Activated naive CD8-positive, alpha-beta T cell treated with anti-CD3 and anti-CD28 coated beads, Interleukin-2, amount 50 U/mL, for 16 hours (primary cell): Measurements from ENCODE around the gene DSC2.
"Not testable (repeated sequence)": the region's sequence is repeated elsewhere in the genome, so short reads cannot be mapped to it uniquely, and the experiment has no call there.

Experiments used
- DNase-seq: peaks from one replicate; pipeline ENCODE4 v3.0.0-alpha.2; 2020; ENCODE audit warnings: low read depth, low spot score

Gene DSC2

GRCh38 chr18:31102025-31102684, at the start of gene DSC2:
Gene DSC2 (minus strand): TSS chr18:31102421. CDS start chr18:31101971, 450 bp downstream.
- no peak for DNase-seq

DNA sequence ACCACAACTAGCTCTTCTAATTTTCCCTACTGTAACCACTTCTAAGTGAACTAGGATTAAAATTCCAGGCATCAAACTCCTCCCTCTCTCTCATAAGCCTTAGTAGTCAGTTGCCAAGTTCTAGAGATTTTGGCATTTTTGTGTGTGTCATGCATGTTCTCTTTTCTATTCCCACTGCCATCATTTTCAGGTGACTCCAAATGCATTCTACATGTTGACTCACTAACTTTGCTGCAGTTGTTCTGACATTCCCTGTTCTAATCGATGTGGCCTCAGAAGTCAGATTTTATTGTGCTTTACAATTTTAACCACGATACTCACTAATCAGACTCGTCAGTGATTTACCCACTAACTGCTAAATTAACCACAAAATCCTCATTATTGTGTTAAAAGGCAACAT, 47.1 kb upstream of the DSC2 start:
- DNase-seq, result no peak

- DNase-seq, result no peak
Measured at GRCh38 chr18:31148600-31148999, 46.4 kb upstream of the DSC2 start.

DNA sequence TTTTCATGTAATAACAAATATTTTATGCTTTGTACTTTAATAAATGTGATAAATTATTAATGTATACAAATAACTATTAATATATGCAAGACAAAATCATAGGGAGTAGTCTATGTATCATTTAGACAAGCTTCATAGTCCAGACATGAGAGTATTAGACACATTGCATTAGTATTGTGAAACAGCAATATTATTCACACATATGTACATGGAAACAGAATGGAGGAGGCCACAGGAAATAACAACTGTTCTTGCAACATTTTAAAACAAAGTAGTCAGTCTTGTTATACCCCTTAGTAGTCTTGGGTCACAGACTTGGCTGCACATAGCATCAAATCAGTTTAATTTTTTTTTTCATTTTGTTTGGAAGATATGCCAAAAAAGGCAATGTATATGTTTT, 44.6 kb upstream of the DSC2 start:
- DNase-seq, result no peak

DNA sequence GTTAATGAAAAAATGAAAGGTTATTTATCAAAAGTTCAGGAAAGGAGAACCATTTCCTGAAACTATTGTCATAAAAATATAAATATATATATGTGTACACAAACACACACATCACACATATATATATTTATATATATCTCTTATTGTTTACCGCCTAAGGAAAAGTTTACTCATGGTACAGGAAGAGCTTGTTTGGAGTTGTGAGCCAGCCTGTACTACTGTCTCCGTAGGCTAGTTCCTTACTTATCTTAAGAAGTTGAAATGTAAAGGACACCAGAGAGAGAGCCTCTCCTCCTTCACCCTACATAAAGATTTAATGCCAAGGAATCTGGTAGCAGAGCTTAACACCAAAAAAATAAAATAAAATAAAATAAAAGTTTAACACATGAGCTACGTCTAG, 40.8 kb upstream of the DSC2 start:
- DNase-seq, result no peak

DNA sequence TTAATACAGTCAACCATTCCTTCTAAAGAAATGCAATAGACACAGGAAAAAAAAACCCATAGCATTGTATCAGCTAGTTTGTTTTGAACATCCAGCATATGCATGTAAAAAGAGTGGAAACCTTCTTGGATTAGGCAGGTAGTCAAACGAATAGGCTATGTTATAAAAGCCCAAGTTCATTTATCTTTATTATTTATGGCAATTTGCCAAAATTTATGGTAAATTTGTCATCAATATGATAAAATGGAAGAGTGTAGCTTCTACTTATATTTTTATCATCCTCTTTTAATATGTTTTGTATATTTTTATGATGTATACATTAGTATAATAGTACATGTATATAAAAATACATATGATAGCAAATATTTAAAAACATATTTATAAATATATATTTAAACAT, 36.5 kb upstream of the DSC2 start:
- DNase-seq, result no peak

DNA sequence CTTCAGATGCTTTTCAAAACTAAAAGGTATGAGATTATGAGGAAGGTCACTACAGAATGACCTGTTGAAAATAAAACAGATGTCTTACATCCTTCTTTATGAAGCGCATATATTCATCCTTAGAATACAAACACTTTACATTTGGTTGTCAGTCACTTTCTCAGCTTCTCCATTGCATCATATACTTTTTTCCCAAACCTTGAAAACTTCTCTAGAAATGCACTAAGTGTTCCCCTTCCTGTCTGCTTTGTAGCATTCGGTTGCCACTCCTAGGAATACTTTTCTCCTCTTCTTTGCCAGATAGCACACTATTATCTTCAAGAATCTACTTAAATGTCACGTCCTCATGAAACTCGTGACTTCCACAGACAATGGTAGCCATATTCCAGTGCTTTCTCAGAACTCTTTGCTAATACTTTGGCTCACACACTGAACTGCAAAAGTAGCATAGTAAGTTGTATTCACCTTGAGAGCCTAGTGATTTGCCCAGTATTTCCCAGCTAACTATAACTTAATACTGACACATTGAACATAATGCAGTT, 32.8 kb upstream of the DSC2 start:
- no peak for DNase-seq

DNA sequence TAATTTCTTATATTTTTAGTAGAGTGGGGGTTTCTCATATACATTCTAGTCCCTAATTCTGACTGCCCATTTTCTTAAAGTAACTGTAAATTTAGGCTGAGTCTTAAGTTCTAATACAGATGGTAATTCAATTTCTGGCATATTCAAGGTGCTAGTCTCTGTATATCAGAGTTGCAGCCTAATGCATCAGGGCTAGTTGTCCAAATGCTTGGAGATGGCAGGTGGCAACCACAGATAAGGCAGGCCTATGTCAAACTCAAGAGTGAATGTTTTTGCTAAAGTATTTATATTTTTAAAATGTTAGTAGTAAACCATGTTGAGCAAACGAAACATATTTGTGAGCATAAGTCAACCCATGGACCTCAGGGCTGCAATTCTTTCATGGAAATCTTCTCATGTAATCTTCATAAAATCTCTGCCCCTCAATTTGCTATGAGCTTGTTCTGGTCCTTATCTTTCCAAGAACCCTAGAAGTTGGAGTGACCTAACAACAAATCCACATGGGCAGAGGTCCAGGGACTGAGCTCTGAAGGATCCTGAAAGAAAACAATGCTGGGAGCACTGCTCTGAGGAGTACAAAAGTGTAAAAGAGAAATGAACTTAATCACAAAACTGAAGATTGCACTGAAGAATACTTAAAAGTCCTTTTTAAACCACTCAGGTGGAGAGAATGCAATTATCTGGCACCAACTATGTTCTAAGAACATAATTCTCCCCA, 27.3 kb upstream of the DSC2 start:
- no peak for DNase-seq

GRCh38 chr18:31125878-31126277, 23.7 kb upstream of the DSC2 start:
- no peak for DNase-seq

DNA sequence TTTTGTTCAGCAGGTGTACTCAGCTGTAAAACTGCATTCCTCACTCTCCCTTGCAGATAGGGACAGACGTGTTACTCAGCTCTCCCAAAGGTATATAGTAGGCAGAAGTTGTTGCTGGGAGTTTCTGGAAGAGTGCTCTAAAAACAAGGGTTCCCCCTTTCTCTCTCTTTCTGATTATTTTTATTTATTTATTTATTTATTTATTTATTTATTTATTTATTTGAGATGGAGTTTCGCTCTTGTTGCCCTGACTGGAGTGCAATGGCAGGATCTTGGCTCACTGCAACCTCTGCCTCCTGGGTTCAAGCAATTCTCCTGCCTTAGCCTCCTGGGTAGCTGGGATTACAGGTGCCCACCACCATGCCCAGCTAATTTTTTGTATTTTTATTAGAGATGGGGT, 20.9 kb upstream of the DSC2 start:
- not testable (repeated sequence) for DNase-seq

DNA sequence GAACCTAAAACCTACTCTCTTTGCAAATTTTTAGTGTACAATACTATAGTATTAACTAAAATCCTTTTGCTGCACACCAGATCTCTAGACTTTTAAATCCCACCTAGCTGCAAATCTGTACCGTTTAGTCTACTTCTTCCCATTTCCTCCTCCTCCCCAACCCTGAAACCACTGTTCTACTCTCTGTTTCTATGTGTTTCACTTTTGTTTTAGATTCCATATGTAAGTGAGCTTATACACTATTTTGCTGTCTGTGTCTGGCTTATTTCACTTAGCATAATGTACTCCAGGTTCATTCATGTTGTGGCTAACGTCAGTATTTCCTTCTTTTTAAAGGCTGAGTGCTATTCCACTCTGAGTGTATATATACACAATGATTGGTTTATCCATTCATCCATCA, 18.4 kb upstream of the DSC2 start:
- DNase-seq, result no peak

DNA sequence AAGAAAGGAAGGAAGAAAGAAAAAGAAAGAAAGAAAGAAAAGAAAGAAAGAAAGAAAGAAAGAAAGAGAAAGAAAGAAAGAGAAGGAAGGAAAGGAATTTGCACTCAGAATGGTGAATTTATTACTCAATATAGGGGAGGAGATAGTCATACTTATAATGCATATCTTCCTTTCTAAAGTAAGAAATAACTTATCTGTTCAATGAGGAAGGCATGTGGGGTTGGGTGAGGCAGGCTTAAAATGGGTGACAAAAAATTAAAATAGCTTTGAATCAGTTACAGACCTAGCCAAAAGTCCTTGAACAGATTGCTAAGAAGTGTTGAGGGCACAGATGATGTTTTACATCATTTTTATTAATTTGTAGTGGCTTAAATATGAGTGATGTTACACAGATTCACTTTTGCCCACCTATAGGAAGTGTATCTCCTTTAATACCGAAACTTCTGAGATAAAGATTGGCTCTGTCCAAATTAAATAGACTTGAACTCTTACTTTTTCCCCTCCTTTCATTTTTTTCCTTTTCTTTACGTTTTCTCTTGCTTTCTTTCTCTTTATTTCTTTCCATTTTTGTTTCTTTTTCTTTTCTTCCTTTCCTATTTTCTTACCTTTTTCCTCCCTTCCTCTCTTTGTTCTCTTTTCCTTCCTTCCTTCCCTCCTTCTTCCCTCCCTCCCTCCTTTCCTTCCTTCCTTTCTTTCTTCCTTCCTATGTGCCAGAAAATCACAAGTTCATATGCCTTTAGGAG, 14.8 kb upstream of the DSC2 start:
- DNase-seq, result no peak

- DNase-seq, result no peak
Measured at GRCh38 chr18:31112804-31113203, 10.6 kb upstream of the DSC2 start.

DNA sequence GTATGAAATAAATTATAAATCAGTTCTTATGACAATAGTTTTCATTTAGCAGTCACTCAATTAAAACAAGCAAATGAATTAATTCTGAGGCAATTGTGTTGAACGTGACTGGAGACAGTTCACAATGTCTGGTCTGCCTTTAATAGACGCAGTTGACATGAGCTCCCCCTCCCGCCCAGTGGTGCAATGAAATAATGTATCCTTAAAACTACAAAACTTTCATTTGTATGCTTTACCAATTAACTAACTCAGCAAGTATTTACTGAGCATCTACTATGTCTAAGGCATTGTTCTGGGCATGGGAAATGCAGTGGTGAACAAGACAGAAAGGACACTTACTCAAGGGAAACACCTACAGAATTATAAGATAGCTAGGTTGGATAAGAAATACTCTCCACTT, 3.5 kb upstream of the DSC2 start:
- DNase-seq, result no peak

DNA sequence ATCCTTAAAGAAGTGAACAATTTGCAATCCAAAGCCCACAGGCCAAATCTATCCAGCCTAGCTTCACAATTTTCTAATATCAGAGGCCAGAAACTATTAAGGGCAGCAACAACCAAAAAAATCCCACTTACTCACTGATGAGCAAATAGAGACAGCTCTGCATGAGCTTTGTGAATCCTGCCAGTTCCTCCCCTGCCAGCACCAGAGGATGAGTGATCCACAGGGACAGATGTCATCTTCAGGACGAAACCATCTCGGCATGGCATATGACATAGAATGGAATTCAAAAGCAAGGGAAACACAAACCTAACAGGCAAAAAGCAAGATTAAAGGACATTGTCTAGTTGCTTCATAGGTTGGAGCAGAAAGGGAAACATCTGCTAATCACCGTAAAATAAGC, 2.2 kb upstream of the DSC2 start:
- no peak for DNase-seq

- DNase-seq, result no peak
Measured at GRCh38 chr18:31103423-31103822, 1.2 kb upstream of the DSC2 start.

DNA sequence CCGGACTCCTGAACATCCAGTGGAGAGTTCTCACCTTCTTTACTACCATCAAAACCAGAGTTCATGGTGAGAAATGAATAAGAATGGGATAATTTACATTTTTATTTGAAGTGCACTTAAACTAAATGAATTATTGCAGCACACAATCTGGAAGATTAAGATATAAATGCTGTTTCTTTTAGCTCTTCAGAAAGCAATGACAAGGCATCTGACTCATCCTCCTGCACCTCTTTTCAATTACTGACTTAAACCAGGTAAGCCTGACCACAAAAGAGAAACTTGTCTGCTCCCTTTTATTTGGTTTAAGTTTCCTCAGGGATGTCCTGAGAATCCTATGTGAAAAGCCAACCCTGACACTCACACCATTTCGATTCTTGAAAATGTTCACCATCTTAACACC, 720 bp upstream of the DSC2 start:
- no peak for DNase-seq

GRCh38 chr18:31101183-31102024, 817 bp downstream of the DSC2 start:
- DNase-seq, result no peak

GRCh38 chr18:31100436-31101182, 1.6 kb downstream of the DSC2 start:
- no peak for DNase-seq

DNA sequence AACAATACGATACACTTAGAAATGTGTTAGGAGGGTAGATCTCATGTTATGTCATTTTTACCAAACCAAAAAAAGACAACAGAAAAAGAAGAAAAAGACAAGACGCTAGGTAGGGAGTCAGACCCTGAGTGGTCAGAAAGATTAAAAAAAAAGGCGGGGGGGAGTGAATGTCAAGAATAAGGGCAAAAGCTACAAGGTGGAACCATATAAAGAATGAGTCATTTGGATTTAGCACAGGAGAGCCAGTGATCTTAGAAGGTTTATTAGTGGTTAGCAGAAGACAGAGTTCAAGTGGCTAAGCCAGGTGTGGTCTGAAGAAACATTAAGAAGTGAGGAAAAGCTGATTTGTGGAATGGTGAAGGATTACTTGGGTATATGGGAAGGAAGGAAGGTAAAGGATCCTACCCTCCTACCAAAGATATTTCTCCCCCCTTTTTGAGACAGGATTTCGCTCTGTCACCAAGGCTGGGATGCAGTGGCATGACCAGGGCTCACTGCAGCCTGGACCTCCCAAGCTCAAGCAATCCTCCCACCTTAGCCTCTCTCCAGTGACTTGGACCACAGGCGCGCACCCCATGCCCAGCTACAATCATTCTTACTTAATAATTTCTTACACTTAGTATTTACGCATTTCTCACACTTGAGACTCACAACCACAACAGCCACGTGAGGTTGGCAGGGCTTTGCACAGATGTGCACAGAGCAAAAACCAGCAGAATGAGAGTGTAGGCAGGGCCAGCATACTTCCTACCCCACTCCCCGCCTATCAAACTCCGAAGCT, 2.6 kb downstream of the DSC2 start:
- no peak for DNase-seq
